Activated CD4-positive, alpha-beta T cell treated with anti-CD3 and anti-CD28 coated beads, Interleukin-10, Interleukin-2, amounts not matched to agents 100 ng/mL and 50 ng/mL, durations not matched to agents 16 hours and 8 hours (primary cell): ENCODE results near the gene RASAL3.
"Not testable (repeated sequence)": the region's sequence is repeated elsewhere in the genome, so short reads cannot be mapped to it uniquely, and the experiment has no call there.

ENCODE experiments used
- DNase-seq: peaks from one replicate; pipeline ENCODE4 v3.0.0-alpha.2; 2020

The RASAL3 gene

GRCh38 chr19:15418579-15419412 lies 45.5 kb downstream of the RASAL3 start, which contains the start of gene AKAP8L:
Gene AKAP8L, minus strand, starts transcription at chr19:15418988. Its CDS starts 65 bp downstream, at chr19:15418923.
- peak; percentile 100 for DNase-seq

- DNase-seq = no peak
Measured at GRCh38 chr19:15418231-15418578, 46.1 kb downstream of the RASAL3 start.

- no peak for DNase-seq
Measured at GRCh38 chr19:15417699-15418098, 46.6 kb downstream of the RASAL3 start.

GRCh38 chr19:15412832-15413231 lies 51.5 kb downstream of the RASAL3 start:
- DNase-seq = no peak

- DNase-seq = not testable (repeated sequence)
Measured at GRCh38 chr19:15411351-15411750, 53.0 kb downstream of the RASAL3 start.

- DNase-seq = no peak
Measured at GRCh38 chr19:15404780-15405211, 59.5 kb downstream of the RASAL3 start.

- DNase-seq = no peak
Measured at GRCh38 chr19:15404097-15404779, 60.1 kb downstream of the RASAL3 start.

GRCh38 chr19:15403151-15403531 lies 61.2 kb downstream of the RASAL3 start:
- DNase-seq = no peak

GRCh38 chr19:15402411-15403150 lies 61.8 kb downstream of the RASAL3 start:
- no peak for DNase-seq
